ENCODE data around the gene TMEM131.
A peak's percentile ranks its signal among the peaks of the same experiment; 100 is the strongest.

Gene TMEM131

DNA sequence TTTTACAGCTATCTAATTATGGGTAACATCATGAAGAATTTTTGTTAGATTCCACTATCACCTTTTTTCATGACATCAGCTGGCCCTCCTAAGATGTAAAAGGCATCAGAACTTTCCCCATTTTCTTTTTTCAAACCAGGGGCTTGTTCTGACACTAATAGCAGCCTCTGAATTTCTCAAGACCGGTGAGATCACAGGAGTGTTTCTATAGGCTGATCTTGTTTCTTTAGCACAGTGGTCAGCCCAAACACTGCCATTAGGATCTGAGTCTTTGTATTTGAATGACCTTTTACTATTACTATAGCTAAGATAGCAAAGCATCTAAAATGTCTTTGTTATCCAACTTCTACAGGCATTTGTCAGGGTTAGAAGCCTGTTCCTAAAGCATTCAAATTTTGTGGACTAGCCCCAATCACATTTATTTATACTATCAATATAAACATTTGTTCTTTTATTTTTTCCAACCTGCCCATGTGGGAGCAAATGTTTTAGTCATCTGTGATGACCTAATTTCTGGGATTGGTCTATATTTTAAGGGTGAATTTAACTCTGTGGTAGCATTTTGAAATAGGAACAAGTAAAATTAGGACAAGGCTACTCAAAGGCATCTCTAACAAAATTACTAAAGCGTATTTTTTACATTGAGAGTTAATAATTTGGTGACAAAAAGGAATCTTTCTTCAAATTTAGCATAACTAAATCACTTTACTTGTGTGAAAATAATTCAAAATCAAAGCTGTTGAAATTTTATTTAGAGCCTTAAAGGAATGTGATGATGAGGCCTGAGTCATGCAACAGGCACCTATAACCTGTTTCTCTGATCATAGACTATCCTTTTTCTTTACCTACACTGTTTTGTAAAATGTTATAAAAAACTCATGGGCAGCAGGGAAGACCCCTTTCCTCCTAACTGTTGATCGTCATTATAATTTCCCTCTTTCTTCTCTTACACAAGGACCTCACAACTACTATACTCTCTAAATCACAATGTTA, 243.1 kb downstream of the TMEM131 start:
- Mint-ChIP-seq H3K27me3 (no peaks in the 10 kb centered on the region), H3K9me3 (no peaks in the 10 kb centered on the region), H3K4me1 (peaks cover 10% of the 10 kb centered on the region), H3K27ac (no peak overlapping the region), H3K4me3 (no peak overlapping the region), H3K36me3 (peaks cover 8% of the 10 kb centered on the region)

DNA sequence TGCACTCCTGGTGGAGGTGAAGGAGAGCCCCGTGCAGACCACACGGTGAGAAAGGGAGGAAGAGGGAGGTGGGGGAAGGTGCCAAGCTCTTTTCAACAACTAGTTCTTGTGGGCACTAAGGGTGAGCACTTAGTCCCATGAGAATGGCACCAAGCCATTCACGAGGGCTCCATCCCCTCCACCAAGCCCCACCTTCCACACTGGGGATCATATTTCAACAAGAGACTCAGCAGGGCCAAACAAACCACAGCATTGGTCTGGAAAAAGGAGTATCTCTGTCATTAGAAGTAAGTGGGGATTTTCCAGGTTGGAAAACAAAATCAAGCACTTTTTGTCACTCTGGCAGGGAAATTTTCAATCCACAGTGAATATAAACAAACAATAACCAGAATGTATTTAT, 244.0 kb downstream of the TMEM131 start:
- no peak overlapping the region for H3K4me3 Mint-ChIP-seq
- H3K36me3 Mint-ChIP-seq, result peaks cover 5% of the 10 kb centered on the region
- no peak overlapping the region for H3K27ac Mint-ChIP-seq
- no peaks in the 10 kb centered on the region for H3K27me3 Mint-ChIP-seq
- H3K9me3 Mint-ChIP-seq, result no peaks in the 10 kb centered on the region
- peaks cover 18% of the 10 kb centered on the region for H3K4me1 Mint-ChIP-seq

DNA sequence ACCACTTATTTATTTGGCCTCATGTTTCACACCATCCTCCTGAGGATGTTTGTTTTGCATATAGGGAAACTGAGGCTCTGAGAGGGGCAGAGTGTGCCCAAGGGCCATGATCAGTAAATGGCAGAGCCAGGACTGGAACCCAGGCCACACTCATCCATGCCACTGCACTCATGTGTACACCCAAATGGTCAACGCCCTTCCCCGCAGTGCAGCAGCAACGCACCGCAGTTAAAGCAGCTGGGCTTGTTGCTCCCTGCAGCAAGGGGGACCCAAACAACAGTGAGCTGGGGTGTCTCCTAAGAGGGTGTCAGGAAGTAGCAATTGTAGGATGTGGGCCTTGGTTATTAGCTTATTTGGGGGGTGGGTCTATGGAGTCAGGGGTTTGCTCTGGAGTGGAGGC, 245.7 kb downstream of the TMEM131 start:
- H3K9me3 Mint-ChIP-seq, result no peaks in the 10 kb centered on the region
- H3K27ac Mint-ChIP-seq, result no peak overlapping the region
- peaks cover 2% of the 10 kb centered on the region for H3K36me3 Mint-ChIP-seq

DNA sequence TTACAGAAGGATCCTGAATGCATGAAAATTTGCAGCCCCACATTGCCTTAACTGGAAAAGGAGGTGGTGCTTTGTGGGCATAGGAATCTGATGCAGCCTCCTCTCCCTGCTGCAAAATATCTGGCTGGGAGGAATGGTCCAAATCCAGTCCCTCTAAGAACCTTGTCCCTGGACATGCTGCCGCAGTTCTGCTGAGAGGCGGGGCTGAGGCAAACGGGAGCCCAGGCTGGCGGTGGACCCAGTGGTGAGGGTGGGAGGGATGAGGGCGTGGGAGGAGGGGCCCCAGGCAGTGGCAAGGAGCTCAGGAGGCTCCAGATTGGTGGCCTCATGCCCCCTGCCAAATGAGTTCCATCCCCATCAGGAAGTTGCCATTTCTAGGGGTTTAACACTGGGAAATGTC, 246.2 kb downstream of the TMEM131 start:
- H3K4me3 Mint-ChIP-seq, result no peak overlapping the region
- H3K9me3 Mint-ChIP-seq, result no peaks in the 10 kb centered on the region
- H3K27ac Mint-ChIP-seq, result no peak overlapping the region
- peaks cover 36% of the 10 kb centered on the region for H3K4me1 Mint-ChIP-seq
- H3K27me3 Mint-ChIP-seq, result no peaks in the 10 kb centered on the region
- H3K36me3 Mint-ChIP-seq, result peaks cover 2% of the 10 kb centered on the region

More for the DNA sequence above, 245.7 kb downstream of the TMEM131 start:
- Mint-ChIP-seq H3K27me3 (no peaks in the 10 kb centered on the region), H3K4me3 (no peak overlapping the region), H3K4me1 (peaks cover 34% of the 10 kb centered on the region)

DNA sequence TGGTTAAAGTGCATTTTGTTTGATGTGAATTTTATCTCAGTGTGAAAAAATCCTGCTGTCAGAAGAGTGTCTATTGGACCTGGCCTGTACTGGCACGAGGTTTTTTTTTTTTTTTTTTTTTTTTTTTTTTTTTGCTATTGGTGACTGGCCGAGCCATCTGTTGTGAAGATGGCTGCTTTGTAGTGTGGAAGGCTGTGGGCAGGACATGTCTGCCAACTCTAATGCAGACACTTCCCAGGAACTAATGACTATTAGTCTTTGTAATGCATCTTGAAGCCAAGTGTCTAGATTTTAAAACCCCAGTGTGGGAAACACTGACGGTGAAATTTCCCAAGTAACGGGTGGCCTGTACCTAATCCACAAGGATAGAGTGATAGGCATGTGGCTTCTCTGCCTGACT, 248.0 kb downstream of the TMEM131 start:
- Mint-ChIP-seq H3K9me3 (no peaks in the 10 kb centered on the region), H3K27ac (no peak overlapping the region), H3K36me3 (peaks cover 6% of the 10 kb centered on the region), H3K4me3 (no peak overlapping the region), H3K4me1 (peaks cover 53% of the 10 kb centered on the region), H3K27me3 (no peaks in the 10 kb centered on the region)

DNA sequence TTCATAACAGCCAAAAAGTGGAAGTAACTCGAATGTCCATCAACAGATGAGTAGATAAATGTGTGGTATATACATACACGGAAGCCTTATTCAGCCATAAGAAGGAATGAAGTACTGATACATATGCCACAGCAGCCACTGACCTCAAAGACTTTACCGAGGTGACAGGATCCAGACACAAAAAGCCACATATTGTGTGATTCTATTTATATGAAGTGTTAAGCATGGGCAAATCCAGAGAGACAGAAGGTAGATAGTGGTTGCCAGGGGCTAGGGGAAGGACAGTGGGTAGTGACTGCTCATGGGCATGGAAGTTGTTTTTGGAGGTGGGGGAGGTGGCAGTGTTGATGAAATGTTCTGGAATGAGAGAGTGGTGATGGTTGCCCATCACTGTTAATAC, 248.5 kb downstream of the TMEM131 start:
- Mint-ChIP-seq H3K4me3 (no peak overlapping the region), H3K27me3 (no peaks in the 10 kb centered on the region), H3K36me3 (peaks cover 6% of the 10 kb centered on the region), H3K9me3 (no peaks in the 10 kb centered on the region), H3K27ac (peak overlapping the region; percentile 2), H3K4me1 (peaks cover 57% of the 10 kb centered on the region)

DNA sequence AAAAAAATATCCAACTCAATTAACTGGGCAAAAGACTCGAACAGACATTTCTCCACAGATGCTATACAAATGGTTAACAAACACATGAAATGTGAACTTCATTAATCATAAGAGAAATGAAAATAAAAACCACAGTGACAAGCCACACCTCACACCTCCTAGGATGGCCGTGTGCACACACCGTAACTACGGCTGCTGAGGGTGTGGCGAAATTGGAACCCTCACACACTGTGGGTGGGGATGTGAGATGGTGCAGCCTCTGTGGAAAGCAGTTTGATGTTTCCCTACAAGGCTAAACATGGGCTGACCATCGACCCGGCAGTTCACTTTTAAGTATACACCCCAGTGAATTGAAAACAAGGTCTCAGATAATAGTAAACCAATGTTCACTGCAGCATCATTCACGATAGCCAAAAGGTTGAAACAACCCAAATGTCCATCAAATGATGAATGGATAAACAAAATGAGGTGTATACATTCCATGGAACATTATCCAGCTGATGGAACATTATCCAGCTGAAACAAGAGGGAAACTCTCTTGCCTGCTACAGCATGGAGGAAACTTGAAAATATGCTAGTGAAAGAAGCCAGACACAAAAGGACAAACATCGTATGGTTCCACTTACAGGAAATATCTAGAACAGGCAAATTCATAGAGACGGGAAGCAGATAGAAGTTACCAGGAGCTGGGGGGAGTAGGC, 250.1 kb downstream of the TMEM131 start:
- H3K4me1 Mint-ChIP-seq, result peaks cover 71% of the 10 kb centered on the region
- H3K27me3 Mint-ChIP-seq, result no peaks in the 10 kb centered on the region
- peaks cover 12% of the 10 kb centered on the region for H3K36me3 Mint-ChIP-seq
- H3K27ac Mint-ChIP-seq, result peak overlapping the region; percentile 0
- H3K4me3 Mint-ChIP-seq, result peak overlapping the region; percentile 6
- H3K9me3 Mint-ChIP-seq, result no peaks in the 10 kb centered on the region

DNA sequence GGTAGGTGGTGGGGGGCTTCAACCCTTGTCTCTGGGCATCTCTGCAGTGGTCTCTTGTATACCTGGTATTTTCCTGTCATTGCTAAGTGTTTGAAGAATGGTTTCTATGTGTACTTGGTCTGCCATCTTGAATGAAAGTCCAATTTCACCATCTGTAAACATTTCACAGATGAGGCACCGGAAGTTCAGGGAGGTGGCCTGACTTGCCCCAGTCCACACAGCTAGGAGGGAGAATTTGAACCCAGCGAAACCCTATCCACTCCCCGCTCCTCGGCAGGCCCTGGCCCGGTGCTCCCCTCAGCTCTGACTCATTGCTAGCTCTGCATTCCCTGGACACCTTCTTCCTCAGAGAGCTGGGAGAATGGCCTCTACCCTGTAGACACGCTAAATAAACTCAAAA, 251.8 kb downstream of the TMEM131 start:
- peaks cover 14% of the 10 kb centered on the region for H3K36me3 Mint-ChIP-seq
- H3K4me1 Mint-ChIP-seq, result peaks cover 73% of the 10 kb centered on the region
- peak overlapping the region; percentile 17 for H3K27ac Mint-ChIP-seq
- H3K4me3 Mint-ChIP-seq, result no peak overlapping the region
- no peaks in the 10 kb centered on the region for H3K9me3 Mint-ChIP-seq
- no peaks in the 10 kb centered on the region for H3K27me3 Mint-ChIP-seq

DNA sequence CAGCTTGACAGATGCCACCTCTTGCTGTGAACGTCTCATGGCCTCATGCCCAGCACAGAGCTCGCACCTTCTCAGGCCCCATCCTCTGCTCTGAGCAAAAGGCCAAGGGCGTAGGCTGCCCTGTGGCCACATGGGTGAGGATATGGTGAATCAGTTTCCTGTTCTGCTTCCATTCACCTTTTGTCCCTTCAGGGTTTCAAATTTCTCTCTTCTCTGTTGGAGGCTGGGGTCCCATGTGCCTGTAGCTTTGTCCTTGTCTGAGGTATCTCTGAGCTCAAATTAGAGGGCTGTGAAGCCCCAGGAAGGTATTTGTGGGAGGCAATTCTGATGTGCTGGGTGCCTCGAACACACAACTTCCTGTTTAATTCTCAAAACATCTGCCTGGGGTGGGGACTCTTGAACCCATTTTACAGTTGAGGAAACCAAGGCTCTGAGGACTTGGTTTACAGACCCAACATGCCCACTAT, 253.3 kb downstream of the TMEM131 start:
- H3K27me3 Mint-ChIP-seq, result no peaks in the 10 kb centered on the region
- no peak overlapping the region for H3K4me3 Mint-ChIP-seq
- no peaks in the 10 kb centered on the region for H3K9me3 Mint-ChIP-seq
- H3K4me1 Mint-ChIP-seq, result peaks cover 61% of the 10 kb centered on the region
- peak overlapping the region; percentile 88 for H3K27ac Mint-ChIP-seq
- H3K36me3 Mint-ChIP-seq, result peaks cover 19% of the 10 kb centered on the region

DNA sequence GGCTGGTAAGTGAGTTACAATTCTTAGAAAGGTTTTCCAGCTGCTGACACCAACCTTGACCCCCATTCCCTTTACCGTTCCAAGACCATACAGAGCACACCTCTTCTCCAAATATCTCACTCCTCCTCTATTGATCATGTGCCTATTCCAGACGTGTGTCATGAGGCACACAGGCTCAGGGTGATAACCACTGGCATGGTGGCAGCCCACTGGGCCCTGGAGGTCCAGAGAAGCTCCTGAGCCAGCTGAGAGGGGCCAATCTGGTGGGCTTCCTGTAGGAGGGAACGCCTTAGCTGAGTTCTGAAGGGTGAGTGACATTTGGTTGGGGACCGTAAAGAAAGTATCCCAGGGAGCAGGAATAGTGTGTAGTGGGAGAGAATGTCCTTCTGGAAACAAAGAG, 254.1 kb downstream of the TMEM131 start:
- Mint-ChIP-seq H3K27me3 (no peaks in the 10 kb centered on the region), H3K27ac (peak overlapping the region; percentile 86), H3K4me1 (peaks cover 54% of the 10 kb centered on the region), H3K36me3 (peaks cover 22% of the 10 kb centered on the region), H3K9me3 (no peaks in the 10 kb centered on the region), H3K4me3 (no peak overlapping the region)

DNA sequence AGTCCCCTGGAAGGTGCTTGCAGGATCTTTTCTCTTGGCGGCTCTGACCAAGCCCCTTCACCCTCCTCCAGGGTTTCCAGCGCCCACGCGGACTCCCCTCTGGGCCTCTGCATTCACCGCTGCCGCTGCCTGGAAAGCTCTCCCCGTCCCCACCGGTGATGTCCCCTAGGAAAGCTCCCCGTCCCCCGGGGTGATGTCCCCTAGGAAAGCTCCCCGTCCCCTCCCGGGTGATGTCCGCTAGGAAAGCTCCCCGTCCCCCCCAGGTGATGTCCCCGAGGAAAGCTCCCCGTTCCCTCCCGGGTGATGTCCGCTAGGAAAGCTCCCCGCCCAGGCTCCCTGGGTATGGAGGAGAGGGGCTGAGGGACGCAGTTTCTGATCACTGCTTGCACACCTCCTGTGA, 254.5 kb downstream of the TMEM131 start:
- peaks cover 24% of the 10 kb centered on the region for H3K36me3 Mint-ChIP-seq
- no peak overlapping the region for H3K27ac Mint-ChIP-seq
- no peaks in the 10 kb centered on the region for H3K27me3 Mint-ChIP-seq
- no peak overlapping the region for H3K4me3 Mint-ChIP-seq
- peaks cover 53% of the 10 kb centered on the region for H3K4me1 Mint-ChIP-seq
- no peaks in the 10 kb centered on the region for H3K9me3 Mint-ChIP-seq

DNA sequence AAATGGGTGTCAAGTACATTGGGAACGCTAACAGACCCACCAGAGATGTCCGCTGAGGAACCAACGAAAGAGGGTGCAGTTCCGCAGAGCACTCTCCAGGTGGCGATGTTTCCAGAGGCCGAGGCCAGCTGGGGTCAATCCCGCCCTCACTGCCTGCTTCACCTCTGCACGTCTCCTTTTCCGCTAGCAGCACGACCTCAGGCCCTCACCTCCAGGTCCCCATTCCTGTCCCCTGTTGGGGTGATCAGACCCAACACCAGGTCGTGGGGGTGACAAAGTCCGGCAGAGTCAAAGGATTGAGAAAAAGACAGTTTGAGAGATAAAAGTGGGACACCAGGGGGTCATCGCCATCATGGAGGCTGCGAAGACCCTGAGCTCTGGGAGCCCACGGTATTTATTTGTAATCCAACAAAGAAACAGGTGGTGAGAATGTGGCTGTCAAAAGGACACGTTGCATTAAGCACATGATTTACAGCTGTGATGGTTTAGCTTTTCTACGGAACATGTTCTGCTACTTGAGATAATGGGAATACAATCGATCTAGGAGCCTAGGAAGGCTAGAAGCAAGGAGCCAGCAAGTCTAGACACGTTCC, 255.1 kb downstream of the TMEM131 start:
- peaks cover 50% of the 10 kb centered on the region for H3K4me1 Mint-ChIP-seq
- H3K9me3 Mint-ChIP-seq, result no peaks in the 10 kb centered on the region
- H3K27ac Mint-ChIP-seq, result peak overlapping the region; percentile 46
- peaks cover 26% of the 10 kb centered on the region for H3K36me3 Mint-ChIP-seq
- no peaks in the 10 kb centered on the region for H3K27me3 Mint-ChIP-seq
- H3K4me3 Mint-ChIP-seq, result no peak overlapping the region

DNA sequence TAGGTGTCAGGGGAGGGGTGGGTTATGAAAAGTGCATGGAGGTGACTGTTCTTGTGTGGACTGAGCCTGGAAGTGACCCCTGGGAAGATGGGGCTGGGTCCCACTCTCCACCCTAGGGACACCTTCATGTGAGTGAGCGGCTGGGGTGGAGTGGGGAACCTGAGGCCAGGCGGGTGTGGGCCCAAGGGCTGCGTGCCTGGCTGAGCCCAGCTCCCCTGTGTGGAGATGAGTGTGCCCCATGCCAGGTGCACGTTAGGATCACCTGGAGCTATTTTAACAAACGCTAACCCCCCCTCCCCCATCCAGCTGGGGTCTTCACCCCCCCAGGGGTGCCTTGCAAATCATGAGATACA, 255.9 kb downstream of the TMEM131 start:
- H3K27me3 Mint-ChIP-seq, result no peaks in the 10 kb centered on the region
- no peak overlapping the region for H3K4me3 Mint-ChIP-seq
- H3K36me3 Mint-ChIP-seq, result peaks cover 26% of the 10 kb centered on the region
- H3K4me1 Mint-ChIP-seq, result peaks cover 44% of the 10 kb centered on the region
- no peaks in the 10 kb centered on the region for H3K9me3 Mint-ChIP-seq
- H3K27ac Mint-ChIP-seq, result no peak overlapping the region

DNA sequence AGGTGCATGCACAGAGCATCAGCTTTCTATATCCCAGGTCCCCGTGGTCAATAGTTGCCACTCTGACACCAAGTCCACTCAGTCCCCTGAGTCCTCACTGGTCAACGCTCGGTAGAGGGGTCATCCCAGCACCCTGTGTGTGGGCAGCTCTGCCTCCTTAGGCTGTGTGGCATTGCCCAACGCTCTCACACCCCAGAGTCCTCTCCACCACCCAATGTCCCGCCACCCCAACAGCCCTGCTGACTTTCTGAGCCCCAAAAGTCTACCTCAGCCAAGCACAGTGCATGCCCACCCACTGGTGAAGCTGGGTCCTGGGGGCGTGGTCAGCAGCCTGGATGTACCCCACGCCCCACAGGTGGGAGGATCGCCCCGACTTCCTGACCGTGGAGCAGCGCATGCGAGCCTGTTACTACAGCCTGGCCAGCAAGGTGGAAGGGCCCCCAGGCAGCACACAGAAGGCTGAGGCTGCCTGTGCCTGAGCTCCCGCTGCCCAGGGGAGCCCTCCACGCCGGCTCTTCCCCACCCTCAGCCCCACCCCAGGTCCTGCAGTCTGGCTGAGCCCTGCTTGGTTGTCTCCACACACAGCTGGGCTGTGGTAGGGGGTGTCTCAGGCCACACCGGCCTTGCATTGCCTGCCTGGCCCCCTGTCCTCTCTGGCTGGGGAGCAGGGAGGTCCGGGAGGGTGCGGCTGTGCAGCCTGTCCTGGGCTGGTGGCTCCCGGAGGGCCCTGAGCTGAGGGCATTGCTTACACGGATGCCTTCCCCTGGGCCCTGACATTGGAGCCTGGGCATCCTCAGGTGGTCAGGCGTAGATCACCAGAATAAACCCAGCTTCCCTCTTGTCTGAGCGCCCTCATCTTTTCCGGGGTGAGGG, 256.5 kb downstream of the TMEM131 start:
- peaks cover 23% of the 10 kb centered on the region for H3K36me3 Mint-ChIP-seq
- H3K9me3 Mint-ChIP-seq, result no peaks in the 10 kb centered on the region
- H3K27ac Mint-ChIP-seq, result peak overlapping the region; percentile 27
- no peaks in the 10 kb centered on the region for H3K27me3 Mint-ChIP-seq
- no peak overlapping the region for H3K4me3 Mint-ChIP-seq
- peaks cover 38% of the 10 kb centered on the region for H3K4me1 Mint-ChIP-seq

All from activated naive CD4-positive, alpha-beta T cell treated with anti-CD3 and anti-CD28 coated beads, Interleukin-2, amount 50 U/mL, for 24 hours (primary cell).